Measurements from ENCODE around the gene PCNX1.
"Not testable (repeated sequence)": the region's sequence is repeated elsewhere in the genome, so short reads cannot be mapped to it uniquely, and the experiment has no call there.

PCNX1 gene

DNA sequence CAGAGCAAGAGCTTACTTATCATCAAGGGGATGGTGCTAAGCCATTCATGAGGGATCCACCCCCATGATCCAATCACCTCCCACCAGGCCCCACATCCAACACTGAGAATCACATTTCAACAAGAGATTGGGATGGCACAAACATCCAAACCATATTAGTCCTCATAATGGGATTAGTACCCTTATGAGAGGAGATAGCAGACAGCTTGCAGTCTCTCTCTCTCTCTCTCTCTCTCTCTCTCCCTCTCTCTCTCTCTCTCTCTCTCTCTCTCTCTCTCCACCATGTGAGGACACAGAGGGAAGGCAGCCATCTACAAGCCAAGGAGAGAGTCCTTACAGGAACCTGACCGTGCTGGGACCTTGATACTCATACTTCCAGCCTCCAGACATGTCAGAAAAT lies 26.4 kb upstream of the PCNX1 start:
- H3K27me3 ChIP-seq (ENCODE audit: control insufficient read depth, insufficient read depth, low read length, poor library complexity, severe bottlenecking); H3K4me1 ChIP-seq (ENCODE audit: control insufficient read depth, insufficient read depth, low read length); H3K4me3 ChIP-seq (ENCODE audit: insufficient read depth, low read depth, low read length); H3K27ac ChIP-seq (ENCODE audit: insufficient read depth, low read depth, low read length, poor library complexity, severe bottlenecking); H3K36me3 ChIP-seq (ENCODE audit: control insufficient read depth, insufficient read depth, low read length); H3K9me3 ChIP-seq (ENCODE audit: control insufficient read depth, low read length): not testable (repeated sequence)
- WGBS, 2 experiments: 80 to 91% methylated on average over 1 of the region's 1 CpG

DNA sequence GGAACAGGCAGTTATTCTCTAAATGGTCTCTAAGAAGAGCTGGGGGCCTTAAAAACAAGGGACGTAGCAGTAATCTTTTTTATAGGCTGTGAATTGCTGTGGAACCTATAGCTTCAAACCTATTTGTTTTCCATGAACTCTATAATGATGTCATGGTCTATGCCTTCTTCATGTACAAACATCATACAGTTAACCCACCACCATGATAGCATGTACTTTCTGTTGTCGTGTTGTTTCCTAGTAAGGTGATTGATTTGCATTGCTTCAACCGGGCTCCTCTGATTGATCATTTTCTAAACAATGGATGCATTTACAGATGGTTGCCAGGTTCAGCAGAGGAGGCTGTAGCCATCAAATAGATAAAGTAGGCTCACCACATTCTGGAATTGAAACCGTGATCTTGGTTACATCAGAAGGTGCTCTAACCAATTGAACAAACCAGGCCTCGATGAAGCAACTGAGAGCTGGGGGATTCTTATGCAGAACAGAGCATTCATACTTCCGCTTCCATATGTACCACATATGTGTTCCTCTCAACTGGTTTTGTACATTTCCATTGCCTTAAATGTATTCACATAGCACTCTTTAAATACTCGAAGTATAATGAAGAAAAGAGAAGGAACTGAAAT lies 25.6 kb upstream of the PCNX1 start:
- H3K27me3 ChIP-seq (ENCODE audit: control insufficient read depth, insufficient read depth, low read length, poor library complexity, severe bottlenecking): no peaks in the 10 kb centered on the region
- no peak overlapping the region for H3K27ac ChIP-seq (ENCODE audit: insufficient read depth, low read depth, low read length, poor library complexity, severe bottlenecking)
- no peaks in the 10 kb centered on the region for H3K9me3 ChIP-seq (ENCODE audit: control insufficient read depth, low read length)
- no peaks in the 10 kb centered on the region for H3K36me3 ChIP-seq (ENCODE audit: control insufficient read depth, insufficient read depth, low read length)
- no peak overlapping the region for H3K4me3 ChIP-seq (ENCODE audit: insufficient read depth, low read depth, low read length)
- no peaks in the 10 kb centered on the region for H3K4me1 ChIP-seq (ENCODE audit: control insufficient read depth, insufficient read depth, low read length)
- 95 to 98% methylated on average over 7 of the region's 7 CpGs for WGBS, 2 experiments

DNA sequence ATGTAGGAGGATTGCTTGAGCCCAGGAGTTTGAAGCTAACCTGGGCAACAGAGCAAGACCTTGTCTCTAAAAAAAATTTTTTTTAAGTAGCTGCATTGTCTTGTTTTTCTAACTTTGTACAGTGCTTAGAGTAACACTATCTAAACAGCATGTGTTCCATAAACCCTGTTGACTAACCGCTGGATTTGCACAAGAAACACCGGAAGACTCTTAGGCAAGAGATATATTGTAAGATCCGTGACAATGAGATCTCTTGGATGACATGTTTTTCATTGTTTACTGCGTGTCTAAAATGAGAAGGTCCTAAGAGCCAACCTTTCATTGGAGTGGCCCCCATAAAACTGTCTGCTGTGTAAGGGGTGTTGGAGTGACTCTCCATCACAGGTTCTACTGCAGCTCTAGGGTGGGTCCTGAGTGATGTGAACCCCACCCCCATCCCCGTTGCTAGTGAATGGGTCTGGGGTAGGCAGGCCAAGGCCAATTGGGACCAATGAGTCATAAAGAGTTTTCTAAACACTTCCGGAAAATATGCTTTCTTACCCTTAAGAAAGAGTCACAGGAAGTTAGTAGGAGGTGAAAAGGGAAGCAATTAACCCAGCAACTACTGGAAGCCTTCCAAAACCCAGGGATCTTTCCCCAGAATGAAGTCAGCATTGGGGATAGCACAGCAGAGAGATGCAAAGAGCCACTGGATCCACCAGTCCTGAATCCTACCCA lies 24.3 kb upstream of the PCNX1 start:
- Histone ChIP-seq H3K27me3 (ENCODE audit: control insufficient read depth, insufficient read depth, low read length, poor library complexity, severe bottlenecking) (no peaks in the 10 kb centered on the region), H3K36me3 (ENCODE audit: control insufficient read depth, insufficient read depth, low read length) (no peaks in the 10 kb centered on the region), H3K9me3 (ENCODE audit: control insufficient read depth, low read length) (no peaks in the 10 kb centered on the region), H3K27ac (ENCODE audit: insufficient read depth, low read depth, low read length, poor library complexity, severe bottlenecking) (no peak overlapping the region), H3K4me1 (ENCODE audit: control insufficient read depth, insufficient read depth, low read length) (no peaks in the 10 kb centered on the region), H3K4me3 (ENCODE audit: insufficient read depth, low read depth, low read length) (no peak overlapping the region)
- WGBS, 2 experiments: 84 to 87% methylated on average over 6 of the region's 6 CpGs

DNA sequence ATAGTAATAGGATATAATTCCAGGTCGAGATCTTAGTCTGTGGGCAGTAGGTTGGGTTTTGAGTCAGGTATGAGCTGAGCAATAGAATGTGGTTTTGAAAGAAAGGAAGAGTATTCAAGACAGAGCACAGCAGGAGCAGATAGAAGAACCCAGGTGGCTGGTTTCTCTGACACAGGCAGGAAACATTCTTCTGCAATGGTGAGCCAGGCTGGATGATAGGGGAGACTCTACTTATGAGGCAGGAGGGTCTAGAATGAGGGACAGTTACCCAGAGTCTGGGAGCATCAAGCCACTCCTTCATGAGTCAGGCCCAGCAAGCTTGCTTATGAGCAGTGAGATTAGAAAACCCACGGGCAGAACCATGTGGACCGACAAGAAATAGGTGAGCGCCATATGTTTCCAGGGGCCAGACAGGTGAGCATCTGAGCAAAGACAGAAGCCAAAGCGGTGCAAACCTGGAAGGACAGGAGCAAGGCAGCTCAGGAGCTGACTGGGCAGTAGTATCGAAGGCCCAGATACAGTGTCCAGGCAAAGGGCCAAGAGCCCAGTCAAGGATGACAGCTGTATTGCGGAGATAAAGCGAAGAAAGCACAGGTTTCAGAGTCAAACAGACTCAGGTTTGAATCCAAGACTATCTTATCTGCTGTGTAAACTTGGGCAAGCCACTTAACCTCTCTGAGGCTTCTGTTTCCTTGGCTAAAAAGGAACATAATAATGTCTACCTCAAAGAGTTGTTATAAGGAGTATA lies 22.5 kb upstream of the PCNX1 start:
- Histone ChIP-seq H3K27ac (ENCODE audit: insufficient read depth, low read depth, low read length, poor library complexity, severe bottlenecking) (no peak overlapping the region), H3K4me3 (ENCODE audit: insufficient read depth, low read depth, low read length) (no peak overlapping the region), H3K4me1 (ENCODE audit: control insufficient read depth, insufficient read depth, low read length) (no peaks in the 10 kb centered on the region), H3K27me3 (ENCODE audit: control insufficient read depth, insufficient read depth, low read length, poor library complexity, severe bottlenecking) (no peaks in the 10 kb centered on the region), H3K9me3 (ENCODE audit: control insufficient read depth, low read length) (no peaks in the 10 kb centered on the region), H3K36me3 (ENCODE audit: control insufficient read depth, insufficient read depth, low read length) (no peaks in the 10 kb centered on the region)
- WGBS, 2 experiments: 92 to 94% methylated on average over 8 of the region's 8 CpGs

DNA sequence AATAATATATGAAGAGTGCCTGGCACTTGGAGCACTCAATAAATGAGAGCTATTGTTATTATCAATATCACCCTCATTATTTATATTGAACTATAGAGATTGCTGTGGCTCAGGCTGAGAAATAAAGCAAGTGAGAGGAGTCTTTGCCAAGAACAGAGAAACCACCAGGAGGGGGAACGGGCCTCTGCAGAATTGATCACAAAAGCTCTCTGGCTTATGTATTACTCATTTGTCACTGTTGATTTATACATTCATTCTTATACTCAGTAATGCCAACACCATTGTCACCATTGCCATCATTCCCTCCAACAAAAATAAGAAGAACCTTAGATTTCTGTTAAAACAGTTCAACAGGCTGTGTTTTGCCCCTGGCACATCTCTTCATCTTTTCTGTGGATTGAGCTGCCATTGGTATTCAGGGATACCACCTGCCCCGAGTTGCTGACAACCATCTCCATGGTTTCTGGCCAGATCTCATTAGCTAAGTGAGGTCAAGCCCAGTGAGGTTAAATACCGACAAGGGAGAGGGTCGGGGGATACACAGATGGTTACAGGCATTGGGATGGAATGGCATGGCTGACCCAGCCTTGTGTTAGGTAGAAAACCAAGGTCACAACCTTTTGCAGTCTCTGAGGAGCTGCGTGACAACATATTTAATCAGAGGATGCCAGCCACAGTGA lies 21.8 kb upstream of the PCNX1 start:
- WGBS, 2 experiments: 90% methylated on average over 5 of the region's 5 CpGs
- Histone ChIP-seq H3K27ac (ENCODE audit: insufficient read depth, low read depth, low read length, poor library complexity, severe bottlenecking) (no peak overlapping the region), H3K27me3 (ENCODE audit: control insufficient read depth, insufficient read depth, low read length, poor library complexity, severe bottlenecking) (no peaks in the 10 kb centered on the region), H3K9me3 (ENCODE audit: control insufficient read depth, low read length) (no peaks in the 10 kb centered on the region), H3K4me3 (ENCODE audit: insufficient read depth, low read depth, low read length) (no peak overlapping the region), H3K36me3 (ENCODE audit: control insufficient read depth, insufficient read depth, low read length) (no peaks in the 10 kb centered on the region), H3K4me1 (ENCODE audit: control insufficient read depth, insufficient read depth, low read length) (no peaks in the 10 kb centered on the region)

DNA sequence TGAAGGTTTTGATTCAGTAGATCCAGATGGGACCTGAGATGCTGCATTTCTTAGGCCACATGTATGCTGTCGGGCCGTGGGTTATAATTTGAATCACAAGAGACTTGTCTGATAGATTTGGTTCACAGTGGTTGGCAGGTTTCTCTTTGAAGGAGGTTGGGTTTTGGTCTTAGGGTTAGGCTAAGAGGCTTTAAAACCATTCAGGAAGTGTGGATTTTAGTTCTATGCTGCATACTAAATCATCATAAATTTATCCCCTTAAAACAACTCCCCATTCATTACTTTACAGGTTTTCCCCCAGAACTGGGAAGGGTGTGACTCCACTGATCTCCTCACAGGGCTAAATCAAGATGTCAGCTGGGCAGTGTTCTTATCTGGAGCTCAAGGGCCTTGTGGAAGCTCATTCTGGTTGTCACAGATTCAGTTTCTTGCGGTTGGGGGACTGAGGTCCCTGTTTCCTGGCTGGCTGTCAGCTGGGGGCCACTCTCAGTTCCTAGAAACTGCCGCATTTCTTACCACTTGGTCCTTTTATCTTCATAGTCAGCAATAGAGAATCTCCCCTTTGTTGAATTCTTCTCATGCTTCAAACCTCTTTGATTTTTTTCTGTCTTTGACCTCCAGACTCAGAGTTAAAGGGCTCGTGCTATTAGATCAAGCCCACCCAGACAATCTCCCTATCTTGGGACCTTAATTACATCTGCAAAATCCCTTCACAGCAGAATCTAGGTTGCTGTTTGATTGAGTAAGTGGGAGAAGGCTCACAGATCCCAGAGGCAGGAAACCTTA lies 20.6 kb upstream of the PCNX1 start:
- H3K4me1 ChIP-seq (ENCODE audit: control insufficient read depth, insufficient read depth, low read length): no peaks in the 10 kb centered on the region
- H3K4me3 ChIP-seq (ENCODE audit: insufficient read depth, low read depth, low read length): no peak overlapping the region
- WGBS, 2 experiments: 72 to 74% methylated on average over 5 of the region's 5 CpGs
- no peaks in the 10 kb centered on the region for H3K9me3 ChIP-seq (ENCODE audit: control insufficient read depth, low read length)
- H3K27ac ChIP-seq (ENCODE audit: insufficient read depth, low read depth, low read length, poor library complexity, severe bottlenecking): no peak overlapping the region
- no peaks in the 10 kb centered on the region for H3K27me3 ChIP-seq (ENCODE audit: control insufficient read depth, insufficient read depth, low read length, poor library complexity, severe bottlenecking)
- H3K36me3 ChIP-seq (ENCODE audit: control insufficient read depth, insufficient read depth, low read length): no peaks in the 10 kb centered on the region

DNA sequence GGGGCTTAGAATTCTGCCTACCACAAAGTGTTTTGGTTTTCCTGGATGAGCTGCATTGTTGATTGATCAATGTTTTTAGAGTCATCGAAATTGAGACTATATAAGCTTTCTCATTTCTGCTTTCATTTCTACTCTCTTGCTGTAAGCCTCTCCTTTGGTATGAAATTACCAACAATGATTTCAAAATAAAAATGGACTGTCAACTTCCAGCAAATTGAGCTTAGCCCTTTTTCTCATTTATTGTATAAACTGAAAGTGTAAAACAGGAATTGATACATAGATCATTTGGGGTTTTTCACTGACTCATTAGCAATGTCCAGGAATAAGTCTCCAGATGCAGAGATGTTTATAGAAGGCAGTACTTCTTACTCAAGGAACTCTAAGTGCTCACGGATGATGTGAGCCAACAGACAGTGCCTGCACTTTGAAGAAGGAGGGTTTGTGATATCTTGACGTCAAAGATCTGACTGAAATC lies 20.0 kb upstream of the PCNX1 start:
- no peak overlapping the region for H3K27ac ChIP-seq (ENCODE audit: insufficient read depth, low read depth, low read length, poor library complexity, severe bottlenecking)
- no peak overlapping the region for H3K4me3 ChIP-seq (ENCODE audit: insufficient read depth, low read depth, low read length)
- H3K36me3 ChIP-seq (ENCODE audit: control insufficient read depth, insufficient read depth, low read length): no peaks in the 10 kb centered on the region
- no peaks in the 10 kb centered on the region for H3K9me3 ChIP-seq (ENCODE audit: control insufficient read depth, low read length)
- WGBS, 2 experiments: 84 to 92% methylated on average over 2 to 3 of the region's 3 CpGs
- no peaks in the 10 kb centered on the region for H3K27me3 ChIP-seq (ENCODE audit: control insufficient read depth, insufficient read depth, low read length, poor library complexity, severe bottlenecking)
- H3K4me1 ChIP-seq (ENCODE audit: control insufficient read depth, insufficient read depth, low read length): no peaks in the 10 kb centered on the region

DNA sequence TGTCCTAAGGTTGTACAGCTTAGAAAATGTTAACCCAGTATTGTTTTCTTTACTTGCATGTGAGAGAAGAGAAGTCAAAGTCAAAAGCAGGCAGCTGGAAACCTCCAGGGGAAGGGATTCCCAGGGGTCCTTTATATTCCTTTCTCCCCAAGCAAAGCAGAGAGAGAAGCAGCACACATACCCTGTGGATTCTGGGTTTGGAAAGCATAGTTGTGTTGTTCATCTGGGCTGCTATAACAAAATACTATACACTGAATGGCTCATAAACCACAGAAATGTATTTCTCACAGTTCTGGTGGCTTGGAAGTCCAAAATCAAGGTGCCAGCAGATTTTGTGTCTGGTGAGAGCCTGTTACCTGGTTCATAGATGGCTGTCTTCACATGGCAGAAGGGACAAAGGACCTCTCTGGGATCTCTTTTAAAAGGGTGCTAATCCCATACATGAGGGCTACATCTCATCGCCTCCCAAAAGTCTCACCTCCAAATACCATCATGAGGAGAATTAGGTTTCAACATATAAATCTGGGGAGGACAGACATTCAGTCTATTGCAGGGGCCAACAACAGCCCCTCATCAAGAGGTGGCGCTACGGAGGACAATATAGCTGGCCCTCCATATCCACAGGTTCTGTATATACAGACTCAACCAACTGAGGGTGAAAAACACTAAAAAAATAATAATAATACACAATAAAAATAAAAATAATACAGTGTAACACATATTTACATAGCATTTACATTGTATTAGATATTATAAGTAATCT lies 19.3 kb upstream of the PCNX1 start:
- Histone ChIP-seq H3K27ac (ENCODE audit: insufficient read depth, low read depth, low read length, poor library complexity, severe bottlenecking) (no peak overlapping the region), H3K36me3 (ENCODE audit: control insufficient read depth, insufficient read depth, low read length) (no peaks in the 10 kb centered on the region), H3K27me3 (ENCODE audit: control insufficient read depth, insufficient read depth, low read length, poor library complexity, severe bottlenecking) (no peaks in the 10 kb centered on the region), H3K4me1 (ENCODE audit: control insufficient read depth, insufficient read depth, low read length) (no peaks in the 10 kb centered on the region), H3K4me3 (ENCODE audit: insufficient read depth, low read depth, low read length) (no peak overlapping the region), H3K9me3 (ENCODE audit: control insufficient read depth, low read length) (no peaks in the 10 kb centered on the region)
- WGBS, 2 experiments: 87 to 92% methylated on average over 3 of the region's 3 CpGs

DNA sequence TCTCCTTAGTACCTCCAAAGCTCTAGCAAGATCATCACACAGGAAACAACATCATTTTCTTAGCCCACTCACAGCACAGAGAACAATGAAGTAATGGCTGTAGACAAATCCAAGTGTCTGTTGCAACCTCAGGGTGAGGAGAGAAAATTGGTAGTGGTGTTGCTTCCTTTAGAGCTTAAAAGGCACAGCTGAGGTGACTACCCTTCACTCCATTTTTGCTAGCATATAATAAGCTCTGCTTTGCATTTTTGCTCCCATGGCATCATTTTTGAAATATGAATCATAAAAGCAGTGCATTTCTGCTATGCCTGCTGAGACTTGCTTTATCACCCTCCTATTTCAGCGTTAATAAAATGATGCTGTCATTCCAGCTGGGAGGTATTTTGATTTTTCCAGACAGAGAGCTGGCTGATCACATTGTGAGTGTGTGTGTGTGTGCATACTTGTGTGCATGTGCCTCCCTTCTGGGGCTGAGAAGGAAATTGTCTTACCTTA lies 18.5 kb upstream of the PCNX1 start:
- no peaks in the 10 kb centered on the region for H3K4me1 ChIP-seq (ENCODE audit: control insufficient read depth, insufficient read depth, low read length)
- H3K36me3 ChIP-seq (ENCODE audit: control insufficient read depth, insufficient read depth, low read length): no peaks in the 10 kb centered on the region
- no peaks in the 10 kb centered on the region for H3K27me3 ChIP-seq (ENCODE audit: control insufficient read depth, insufficient read depth, low read length, poor library complexity, severe bottlenecking)
- H3K9me3 ChIP-seq (ENCODE audit: control insufficient read depth, low read length): no peaks in the 10 kb centered on the region
- H3K4me3 ChIP-seq (ENCODE audit: insufficient read depth, low read depth, low read length): no peak overlapping the region
- H3K27ac ChIP-seq (ENCODE audit: insufficient read depth, low read depth, low read length, poor library complexity, severe bottlenecking): no peak overlapping the region
- WGBS, 2 experiments: 56 to 75% methylated on average over 1 of the region's 1 CpG
